HCT116 (cell line): ENCODE results near the gene TRIM63. TPM values are rescaled to one million over a fixed set of nuclear protein-coding genes. Genes with fewer than 3 reads are reported as not detected.
"Not testable (repeated sequence)": the region's sequence is repeated elsewhere in the genome, so short reads cannot be mapped to it uniquely, and the experiment has no call there.

ENCODE experiments used
- ATAC-seq: fragments of 200-7000 bp; cut with Tn5 transposase; 2 replicates; pipeline ENCODE4 v1.9.1; 2020; ENCODE audit warnings: mild to moderate bottlenecking, moderate library complexity
- BruUV-seq: library from RNA; stranded (reverse); fragments of 400-500 nt; replicated peaks from 2 replicates; lab custom pipeline; 2021; lab: Mats Ljungman, UMichigan
- CTCF ChIA-PET: fragments of 300-600 bp; sonication (Branson Sonifier 250); formaldehyde crosslinking; loops from one replicate; lab custom pipeline; 2021; ENCODE audit warnings: antibody characterized with exemption; lab: Charles Lee
- POLR2A ChIA-PET: fragments of 300-600, 350-600 bp; sonication (Branson Sonifier 250); formaldehyde crosslinking; loops from one replicate; lab custom pipeline; 2021; ENCODE audit warnings: antibody characterized with exemption; lab: Charles Lee
- RAD21 ChIA-PET, 2 experiments: fragments of 300-600 bp; sonication (Branson Sonifier 250); formaldehyde crosslinking; loops; one replicate each; lab custom pipeline; 2023; ENCODE audit warnings: low total read pairs in 2 of 2; ENCODE audit not compliant: uncharacterized antibody in 2 of 2, unreplicated experiment in 2 of 2, low non-redundant PET in 1 of 2; lab: Charles Lee
- DNase-seq: peaks from one replicate; pipeline ENCODE4 v3.0.0-alpha.2; 2010; ENCODE audit warnings: low read depth, low spot score
- H2AFZ ChIP-seq: fragments of 200-600 bp; shearing (Covaris generic), sonication (generic); 2 replicates; pipeline ENCODE4 v1.6.1; 2017; ENCODE audit warnings: low read depth, mixed run types, mixed read lengths, antibody characterized with exemption, low read length; ENCODE audit not compliant: poor library complexity, severe bottlenecking
- H3K27ac ChIP-seq: 2 replicates; pipeline ENCODE4 v1.5.1; 2012; ENCODE audit warnings: low read depth, low read length
- H3K27me3 ChIP-seq: fragments of 200-600 bp; sonication (generic); 2 replicates; pipeline ENCODE4 v1.6.1; 2016; ENCODE audit warnings: mixed run types, low read length, mixed read lengths; ENCODE audit not compliant: insufficient read depth
- H3K36me3 ChIP-seq, 2 experiments: fragments of 200-500 bp in 1 of 2; fragments of 200-600 bp in 1 of 2; sonication (Bioruptor generic) in 1 of 2; sonication (generic) in 1 of 2; 2 replicates each; pipeline versions ENCODE4 v1.5.1 to v1.6.1; 2014 to 2016; ENCODE audit warnings: low read length in 2 of 2, inconsistent platforms in 1 of 2, mixed read lengths in 1 of 2, mixed run types in 1 of 2; ENCODE audit not compliant: insufficient read depth in 2 of 2, control insufficient read depth in 1 of 2
- H3K4me1 ChIP-seq, 2 experiments: fragments of 200-600 bp in 1 of 2; sonication (generic) in 1 of 2; 2 replicates each; pipeline versions ENCODE4 v1.5.1 to v1.6.1; 2012 to 2017; ENCODE audit warnings: low read length in 2 of 2, inconsistent platforms in 1 of 2, mild to moderate bottlenecking in 1 of 2, mixed read lengths in 1 of 2, mixed run types in 1 of 2, moderate library complexity in 1 of 2; ENCODE audit not compliant: insufficient read depth in 2 of 2, control insufficient read depth in 1 of 2
- H3K4me2 ChIP-seq: fragments of 200-600 bp; sonication (generic); 2 replicates; pipeline ENCODE4 v1.6.1; 2017; ENCODE audit warnings: mixed run types, low read length, mixed read lengths
- H3K4me3 ChIP-seq, 2 experiments: fragments of 200-600 bp in 1 of 2; sonication (generic) in 1 of 2; replicated peaks in 1 of 2; 2 replicates each; pipeline ENCODE4 v1.5.1; 2011 to 2016; ENCODE audit warnings: low read length in 2 of 2, control low read depth in 1 of 2, low read depth in 1 of 2, mild to moderate bottlenecking in 1 of 2, mixed read lengths in 1 of 2, mixed run types in 1 of 2
- H3K79me2 ChIP-seq: fragments of 200-600 bp; sonication (generic); 2 replicates; pipeline ENCODE4 v1.6.1; 2017; ENCODE audit warnings: mild to moderate bottlenecking, mixed run types, low read length, moderate library complexity, mixed read lengths; ENCODE audit not compliant: insufficient read depth
- H3K9ac ChIP-seq: fragments of 200-600 bp; sonication (generic); 2 replicates; pipeline ENCODE4 v1.6.1; 2016; ENCODE audit warnings: low read length, mixed read lengths
- H3K9me2 ChIP-seq: fragments of 200-600 bp; sonication (generic), shearing (Covaris generic); 2 replicates; pipeline ENCODE4 v1.6.1; 2017; ENCODE audit warnings: mixed run types, mild to moderate bottlenecking, moderate library complexity; ENCODE audit not compliant: insufficient read depth
- H3K9me3 ChIP-seq, 2 experiments: fragments of 200-500 bp in 1 of 2; fragments of 200-600 bp in 1 of 2; sonication (Bioruptor generic) in 1 of 2; sonication (generic) in 1 of 2; 2 replicates each; pipeline ENCODE4 v1.6.1; 2014 to 2017; ENCODE audit warnings: low read length in 2 of 2, mixed read lengths in 2 of 2, inconsistent platforms in 1 of 2, low read depth in 1 of 2, mild to moderate bottlenecking in 1 of 2, mixed run types in 1 of 2, moderate library complexity in 1 of 2; ENCODE audit not compliant: control insufficient read depth in 1 of 2, insufficient read depth in 1 of 2
- H4K20me1 ChIP-seq: fragments of 200-600 bp; sonication (generic), shearing (Covaris generic); 2 replicates; pipeline ENCODE4 v1.6.1; 2017; ENCODE audit warnings: mixed run types, mild to moderate bottlenecking, moderate library complexity; ENCODE audit not compliant: insufficient read depth
- CBX3 ChIP-seq: IDR thresholded peaks from 2 replicates; pipeline ENCODE4 v1.6.1; 2012; ENCODE audit warnings: low read depth
- EGR1 ChIP-seq: IDR thresholded peaks from 2 replicates; pipeline ENCODE4 v1.6.1; 2012; ENCODE audit warnings: low read depth
- ELF1 ChIP-seq: IDR thresholded peaks from 2 replicates; pipeline ENCODE4 v1.6.1; 2012; ENCODE audit warnings: low read depth, borderline replicate concordance
- EZH2phosphoT487 ChIP-seq: fragments of 200-600 bp; IDR thresholded peaks from 2 replicates; pipeline ENCODE4 v1.6.1; 2018; ENCODE audit warnings: antibody characterized with exemption, borderline replicate concordance
- FOSL1 ChIP-seq: IDR thresholded peaks from 2 replicates; pipeline ENCODE4 v1.6.1; 2012; ENCODE audit warnings: low read depth
- POLR2A ChIP-seq: IDR thresholded peaks from 2 replicates; pipeline ENCODE4 v1.7.0; 2011; ENCODE audit warnings: borderline replicate concordance; ENCODE audit not compliant: insufficient read depth, insufficient read length; ENCODE audit errors: extremely low read depth
- POLR2AphosphoS5 ChIP-seq: IDR thresholded peaks from 2 replicates; pipeline ENCODE4 v1.6.1; 2011; ENCODE audit warnings: mild to moderate bottlenecking, low read depth, low read length, moderate library complexity
- SIN3A ChIP-seq: IDR thresholded peaks from 2 replicates; pipeline ENCODE4 v1.6.1; 2012; ENCODE audit warnings: low read depth
- SP1 ChIP-seq: IDR thresholded peaks from 2 replicates; pipeline ENCODE4 v1.6.1; 2012; ENCODE audit warnings: low read depth
- SRF ChIP-seq: IDR thresholded peaks from 2 replicates; pipeline ENCODE4 v1.6.1; 2012; ENCODE audit warnings: low read depth
- ZNF274 ChIP-seq: fragments of 200-500 bp; sonication (Bioruptor generic); IDR thresholded peaks from 2 replicates; pipeline ENCODE4 v1.6.1; 2014; ENCODE audit warnings: mild to moderate bottlenecking, low read depth, low read length, inconsistent platforms
- intact Hi-C: fragments of 100-400 bp; cut with micrococcal nuclease; formaldehyde crosslinking; loops from 2 replicates; pipeline ENCODE4 v1.10.0; 2022
- total RNA-seq: library from RNA; stranded (reverse); gene quantifications from one replicate; pipeline ENCODE4 v1.2.1, GENCODE V29; 2021; ENCODE audit not compliant: unreplicated experiment
- TF ChIP-seq, protein P1 (sequence below): IDR thresholded peaks from 2 replicates; pipeline ENCODE4 v1.6.1; 2012
- TF ChIP-seq, protein P2 (sequence below), 3 experiments: fragments of 200-600 bp in 1 of 3; sonication (generic) in 1 of 3; IDR thresholded peaks in 2 of 3; conservative IDR thresholded peaks in 1 of 3; 2 replicates each; pipeline ENCODE4 v1.5.1; 2012 to 2017; ENCODE audit warnings: low read depth in 2 of 3, low read length in 2 of 3, antibody characterized with exemption in 1 of 3, borderline replicate concordance in 1 of 3, control low read depth in 1 of 3, mild to moderate bottlenecking in 1 of 3, mixed read lengths in 1 of 3, mixed run types in 1 of 3, moderate library complexity in 1 of 3; ENCODE audit not compliant: insufficient read depth in 1 of 3
- TF ChIP-seq, protein P3 (sequence below): IDR thresholded peaks from 2 replicates; pipeline ENCODE4 v1.6.1; 2011; ENCODE audit warnings: mild to moderate bottlenecking, low read length, moderate library complexity; ENCODE audit not compliant: insufficient replicate concordance; ENCODE audit errors: extremely low read depth
- TF ChIP-seq, protein P4 (sequence below): IDR thresholded peaks from 2 replicates; pipeline ENCODE4 v1.6.1; 2012

Gene TRIM63
- total RNA-seq, 1 experiment from 2014 or later, result not detected

DNA sequence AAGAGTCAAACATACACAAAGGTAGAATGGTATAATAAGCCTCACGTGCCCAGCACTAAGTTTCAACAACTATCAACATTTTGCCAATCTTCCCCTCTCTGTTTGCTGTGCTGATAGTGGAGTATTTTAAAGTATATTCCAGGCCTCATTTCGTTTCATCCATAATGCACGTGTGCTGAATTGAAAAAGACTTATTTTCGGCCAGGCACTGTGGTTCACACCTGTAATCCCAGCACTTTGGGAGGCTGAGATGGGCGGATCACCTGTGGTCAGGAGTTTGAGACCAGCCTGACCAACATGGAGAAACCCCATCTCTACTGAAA, 37.8 kb upstream of the TRIM63 start:
- TF ChIP-seq, protein P1, sequence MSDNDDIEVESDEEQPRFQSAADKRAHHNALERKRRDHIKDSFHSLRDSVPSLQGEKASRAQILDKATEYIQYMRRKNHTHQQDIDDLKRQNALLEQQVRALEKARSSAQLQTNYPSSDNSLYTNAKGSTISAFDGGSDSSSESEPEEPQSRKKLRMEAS, result peak; percentile 30; the same call in 1 of the 2 replicates
- TF ChIP-seq SRF, result peak; percentile 55; the same call in 1 of the 2 replicates
- TF ChIP-seq CBX3, result 0 out of 2 replicates have a peak, but pooled peaks have one; percentile 54
- peak overlapping the region; percentile 51 for H3K4me2 ChIP-seq
- POLR2A ChIA-PET, result interaction anchor here (1.0 kb wide), 1 partner anchor 40 kb away, joined by 7 read pairs; no protein-coding TSS in a partner anchor
- BruUV-seq, H3K27ac ChIP-seq, H3K9me3 ChIP-seq, H3K9ac ChIP-seq, H3K9me2 ChIP-seq, H3K36me3 ChIP-seq, DNase-seq, H3K4me3 ChIP-seq, H4K20me1 ChIP-seq, H3K79me2 ChIP-seq, H3K27me3 ChIP-seq: not testable (repeated sequence)
- peak overlapping the region; percentile 94 for H2AFZ ChIP-seq
- RAD21 ChIA-PET, result interaction anchor here (0.9 to 1.6 kb wide), 3 partner anchors 25 to 72 kb away, joined by 3 to 11 read pairs (median 4); partner anchors contain the start of gene CNKSR1 (in 1 of the 2)
- intact Hi-C loops, result loop anchor here (1.0 to 5.0 kb wide), 4 partner anchors 40 to 286 kb away; partner anchors contain the start of gene CEP85
- ATAC-seq, result peak; percentile 44
- H3K4me1 ChIP-seq, result peaks cover 6 to 11% of the 10 kb centered on the region in 2 experiments
- CTCF ChIA-PET, result interaction anchor here (0.7 to 4.1 kb wide), 8 partner anchors 18 to 312 kb away, joined by 3 to 71 read pairs (median 4); partner anchors contain the start of gene ZNF593

DNA sequence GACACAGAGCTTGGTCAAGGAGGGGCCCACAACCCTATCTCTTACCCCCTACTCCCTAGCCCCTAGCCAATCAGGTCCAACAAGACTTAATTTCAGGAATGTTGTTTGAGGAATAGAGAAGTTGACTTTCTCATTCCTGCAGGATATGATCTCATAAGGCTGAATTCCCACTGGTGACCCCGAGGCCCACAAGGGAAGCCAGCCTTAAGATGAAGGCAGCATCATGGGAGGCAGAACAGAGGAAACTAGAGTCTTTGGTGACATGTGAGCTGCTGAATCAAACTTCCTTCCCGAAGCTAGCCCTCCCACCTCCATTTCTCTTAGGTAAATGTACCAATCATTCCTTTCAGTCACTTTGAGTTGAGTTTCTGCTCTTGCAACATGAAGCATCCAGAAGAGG, 35.1 kb upstream of the TRIM63 start:
- Histone ChIP-seq H3K4me2 (no peak overlapping the region), H3K9me2 (no peaks in the 10 kb centered on the region), H2AFZ (no peak overlapping the region), H3K9ac (no peak overlapping the region), H3K9me3 (no peaks in the 10 kb centered on the region), H3K4me3 (no peak overlapping the region), H3K36me3 (no peaks in the 10 kb centered on the region), H3K27me3 (no peaks in the 10 kb centered on the region), H3K27ac (no peak overlapping the region), H3K79me2 (no peaks in the 10 kb centered on the region), H3K4me1 (0 out of 4 replicates have a peak, but pooled peaks cover 0 to 3% of the 10 kb centered on the region in 2 experiments), H4K20me1 (no peaks in the 10 kb centered on the region)
- ChIA-PET POLR2A (interaction anchor here (1.1 to 1.4 kb wide), 2 partner anchors 9 to 68 kb away, joined by 3 read pairs; no protein-coding TSS in a partner anchor), CTCF (interaction anchor here (1.1 to 4.1 kb wide), 3 partner anchors 41 to 314 kb away, joined by 3 to 71 read pairs (median 3); partner anchors contain the start of gene ZNF593), RAD21 (no interaction called here)
- DNase-seq (no peak), ATAC-seq (no peak)
- no TSS peak for BruUV-seq
- intact Hi-C loops, result no loop called here
- no peak for TF ChIP-seq ELF1
- TF ChIP-seq CBX3, result no peak
- no peak for TF ChIP-seq SP1
- TF ChIP-seq, protein P1, result no peak
- TF ChIP-seq EZH2phosphoT487, result no peak
- TF ChIP-seq SRF, result no peak
- TF ChIP-seq POLR2A, result no peak
- TF ChIP-seq EGR1, result no peak
- TF ChIP-seq SIN3A, result no peak
- no peak for TF ChIP-seq ZNF274
- TF ChIP-seq, protein P2, sequence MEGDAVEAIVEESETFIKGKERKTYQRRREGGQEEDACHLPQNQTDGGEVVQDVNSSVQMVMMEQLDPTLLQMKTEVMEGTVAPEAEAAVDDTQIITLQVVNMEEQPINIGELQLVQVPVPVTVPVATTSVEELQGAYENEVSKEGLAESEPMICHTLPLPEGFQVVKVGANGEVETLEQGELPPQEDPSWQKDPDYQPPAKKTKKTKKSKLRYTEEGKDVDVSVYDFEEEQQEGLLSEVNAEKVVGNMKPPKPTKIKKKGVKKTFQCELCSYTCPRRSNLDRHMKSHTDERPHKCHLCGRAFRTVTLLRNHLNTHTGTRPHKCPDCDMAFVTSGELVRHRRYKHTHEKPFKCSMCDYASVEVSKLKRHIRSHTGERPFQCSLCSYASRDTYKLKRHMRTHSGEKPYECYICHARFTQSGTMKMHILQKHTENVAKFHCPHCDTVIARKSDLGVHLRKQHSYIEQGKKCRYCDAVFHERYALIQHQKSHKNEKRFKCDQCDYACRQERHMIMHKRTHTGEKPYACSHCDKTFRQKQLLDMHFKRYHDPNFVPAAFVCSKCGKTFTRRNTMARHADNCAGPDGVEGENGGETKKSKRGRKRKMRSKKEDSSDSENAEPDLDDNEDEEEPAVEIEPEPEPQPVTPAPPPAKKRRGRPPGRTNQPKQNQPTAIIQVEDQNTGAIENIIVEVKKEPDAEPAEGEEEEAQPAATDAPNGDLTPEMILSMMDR (IDR thresholded peaks at IDR 0.05 in 2 of 3, conservative IDR thresholded peaks at IDR 0.05 in 1 of 3; ENCODE audit: borderline replicate concordance in 1 of 3, insufficient read depth in 1 of 3, low read depth in 2 of 3, low read length in 2 of 3), result no peak
- TF ChIP-seq POLR2AphosphoS5, result no peak
- TF ChIP-seq, protein P3, sequence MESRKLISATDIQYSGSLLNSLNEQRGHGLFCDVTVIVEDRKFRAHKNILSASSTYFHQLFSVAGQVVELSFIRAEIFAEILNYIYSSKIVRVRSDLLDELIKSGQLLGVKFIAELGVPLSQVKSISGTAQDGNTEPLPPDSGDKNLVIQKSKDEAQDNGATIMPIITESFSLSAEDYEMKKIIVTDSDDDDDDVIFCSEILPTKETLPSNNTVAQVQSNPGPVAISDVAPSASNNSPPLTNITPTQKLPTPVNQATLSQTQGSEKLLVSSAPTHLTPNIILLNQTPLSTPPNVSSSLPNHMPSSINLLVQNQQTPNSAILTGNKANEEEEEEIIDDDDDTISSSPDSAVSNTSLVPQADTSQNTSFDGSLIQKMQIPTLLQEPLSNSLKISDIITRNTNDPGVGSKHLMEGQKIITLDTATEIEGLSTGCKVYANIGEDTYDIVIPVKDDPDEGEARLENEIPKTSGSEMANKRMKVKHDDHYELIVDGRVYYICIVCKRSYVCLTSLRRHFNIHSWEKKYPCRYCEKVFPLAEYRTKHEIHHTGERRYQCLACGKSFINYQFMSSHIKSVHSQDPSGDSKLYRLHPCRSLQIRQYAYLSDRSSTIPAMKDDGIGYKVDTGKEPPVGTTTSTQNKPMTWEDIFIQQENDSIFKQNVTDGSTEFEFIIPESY, result no peak
- TF ChIP-seq, protein P4, sequence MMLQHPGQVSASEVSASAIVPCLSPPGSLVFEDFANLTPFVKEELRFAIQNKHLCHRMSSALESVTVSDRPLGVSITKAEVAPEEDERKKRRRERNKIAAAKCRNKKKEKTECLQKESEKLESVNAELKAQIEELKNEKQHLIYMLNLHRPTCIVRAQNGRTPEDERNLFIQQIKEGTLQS, result no peak
- TF ChIP-seq FOSL1, result no peak
